PC-9 (cell line): ENCODE data around the gene CFAP46. TPM values are rescaled to one million over a fixed set of nuclear protein-coding genes. Genes with fewer than 3 reads are reported as not detected.

Experiments used
- BruUV-seq: library from RNA; stranded (reverse); fragments of 400-500 nt; replicated peaks from 2 replicates; lab custom pipeline; 2021; lab: Mats Ljungman, UMichigan
- CTCF ChIA-PET: fragments of 300-600 bp; sonication (Branson Sonifier 250); formaldehyde crosslinking; loops from one replicate; lab custom pipeline; 2022; ENCODE audit warnings: antibody characterized with exemption; lab: Charles Lee
- POLR2A ChIA-PET: fragments of 300-600 bp; sonication (Branson Sonifier 250); formaldehyde crosslinking; loops from one replicate; lab custom pipeline; 2022; ENCODE audit warnings: antibody characterized with exemption; ENCODE audit not compliant: unreplicated experiment; lab: Charles Lee
- DNase-seq, 2 experiments: peaks; one replicate each; pipeline versions ENCODE4 v3.0.0 to v3.0.0-alpha.2; 2015 to 2022; ENCODE audit warnings: mixed read lengths in 1 of 2
- H2AFZ ChIP-seq: fragments of 200-600 bp; sonication (generic); 2 replicates; pipeline ENCODE4 v1.8.1; 2017; ENCODE audit warnings: antibody characterized with exemption
- H3F3A ChIP-seq: fragments of 200-600 bp; sonication (generic); 2 replicates; pipeline ENCODE4 v1.8.1; 2017; ENCODE audit warnings: antibody characterized with exemption, mild to moderate bottlenecking, low read depth; ENCODE audit not compliant: insufficient read depth
- H3K27ac ChIP-seq: fragments of 200-600 bp; sonication (generic); 2 replicates; pipeline ENCODE4 v1.6.1; 2016; ENCODE audit warnings: mixed run types
- H3K27me3 ChIP-seq: fragments of 200-600 bp; sonication (generic); 2 replicates; pipeline ENCODE4 v1.6.1; 2016; ENCODE audit warnings: low read depth, mixed run types; ENCODE audit not compliant: insufficient read depth
- H3K36me3 ChIP-seq: fragments of 200-600 bp; sonication (generic); 2 replicates; pipeline ENCODE4 v1.6.1; 2016; ENCODE audit warnings: low read depth, mixed run types
- H3K4me1 ChIP-seq: fragments of 200-600 bp; sonication (generic); replicated peaks from 2 replicates; pipeline ENCODE4 v1.6.1; 2016; ENCODE audit warnings: mixed run types; ENCODE audit not compliant: insufficient read depth
- H3K4me2 ChIP-seq: fragments of 200-600 bp; sonication (generic); 2 replicates; pipeline ENCODE4 v1.6.1; 2017; ENCODE audit warnings: mixed run types
- H3K4me3 ChIP-seq: fragments of 200-600 bp; sonication (generic); 2 replicates; pipeline ENCODE4 v1.6.1; 2016; ENCODE audit warnings: mixed run types
- H3K79me2 ChIP-seq: fragments of 200-600 bp; sonication (generic); 2 replicates; pipeline ENCODE4 v1.6.1; 2017; ENCODE audit warnings: low read depth, mixed run types
- H3K9me2 ChIP-seq: fragments of 200-600 bp; sonication (generic); 2 replicates; pipeline ENCODE4 v1.8.1; 2017; ENCODE audit warnings: mild to moderate bottlenecking; ENCODE audit not compliant: insufficient read depth
- H3K9me3 ChIP-seq: fragments of 200-600 bp; sonication (generic); 2 replicates; pipeline ENCODE4 v1.8.1; 2016; ENCODE audit warnings: low read depth; ENCODE audit not compliant: insufficient read depth
- H4K20me1 ChIP-seq: fragments of 200-600 bp; sonication (generic); 2 replicates; pipeline ENCODE4 v1.8.1; 2017; ENCODE audit not compliant: insufficient read depth
- EZH2 ChIP-seq: fragments of 200-600 bp; sonication (generic); IDR thresholded peaks from 2 replicates; pipeline ENCODE4 v1.8.0; 2017; ENCODE audit warnings: antibody characterized with exemption, low read depth
- intact Hi-C: fragments of 100-400 bp; cut with micrococcal nuclease; formaldehyde crosslinking; loops from one replicate; pipeline ENCODE4 v1.10.0; 2022; ENCODE audit not compliant: unreplicated experiment
- total RNA-seq: library from RNA; stranded (reverse); gene quantifications from 2 replicates; pipeline ENCODE4 v1.2.3, GENCODE V29; 2021
- TF ChIP-seq, protein P1 (sequence below): fragments of 200-600 bp; sonication (generic); conservative IDR thresholded peaks from 2 replicates; pipeline ENCODE4 v1.6.1; 2017; ENCODE audit warnings: mixed run types, antibody characterized with exemption, mild to moderate bottlenecking, moderate library complexity

The CFAP46 gene
- total RNA-seq, 1 experiment from 2014 or later: not detected

DNA sequence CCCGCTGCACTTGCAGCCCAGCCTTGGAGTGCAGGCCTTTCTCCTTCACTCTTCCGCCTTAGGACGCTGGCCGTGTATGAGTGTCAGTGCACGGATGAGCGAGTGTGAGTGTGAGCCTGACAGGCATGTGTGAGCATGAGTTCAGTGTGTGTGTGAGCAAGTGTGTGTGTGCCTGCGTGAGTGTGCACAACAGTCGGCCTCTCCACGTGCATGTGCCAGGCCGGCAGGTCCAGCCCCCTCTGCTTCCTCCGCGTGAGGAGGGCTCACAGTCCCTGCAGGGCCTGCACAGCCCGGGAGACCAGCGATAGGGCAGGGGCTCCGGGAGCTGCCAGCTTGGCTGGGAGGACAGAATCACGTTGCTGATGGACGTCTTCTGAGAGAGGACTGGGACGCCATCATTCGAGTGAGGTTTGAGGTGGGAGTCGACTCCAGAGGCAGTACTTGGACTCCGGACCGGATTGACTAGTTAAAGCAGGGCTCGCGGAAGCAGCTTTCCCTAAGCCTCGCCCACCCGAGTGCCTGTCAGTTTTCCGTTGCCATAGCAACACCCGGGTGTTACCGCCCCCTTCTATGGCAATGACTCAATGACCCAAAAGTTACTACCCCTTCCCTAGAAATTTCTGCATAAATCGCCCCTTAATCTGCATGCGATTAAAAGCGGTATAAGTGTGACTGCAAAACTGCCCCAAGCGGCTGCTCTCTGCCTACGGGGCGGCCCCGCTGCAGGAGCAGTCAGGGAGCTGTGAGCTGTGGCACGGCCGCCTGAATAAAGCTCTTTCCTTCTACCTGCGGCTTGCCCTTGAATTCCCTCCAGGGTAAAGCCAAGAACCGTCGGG, 19.6 kb upstream of the CFAP46 start:
- no peaks in the 10 kb centered on the region for H4K20me1 ChIP-seq
- peak in 1 of 2 experiments; percentile 49 for DNase-seq
- TF ChIP-seq EZH2: no peak
- TF ChIP-seq, protein P1, sequence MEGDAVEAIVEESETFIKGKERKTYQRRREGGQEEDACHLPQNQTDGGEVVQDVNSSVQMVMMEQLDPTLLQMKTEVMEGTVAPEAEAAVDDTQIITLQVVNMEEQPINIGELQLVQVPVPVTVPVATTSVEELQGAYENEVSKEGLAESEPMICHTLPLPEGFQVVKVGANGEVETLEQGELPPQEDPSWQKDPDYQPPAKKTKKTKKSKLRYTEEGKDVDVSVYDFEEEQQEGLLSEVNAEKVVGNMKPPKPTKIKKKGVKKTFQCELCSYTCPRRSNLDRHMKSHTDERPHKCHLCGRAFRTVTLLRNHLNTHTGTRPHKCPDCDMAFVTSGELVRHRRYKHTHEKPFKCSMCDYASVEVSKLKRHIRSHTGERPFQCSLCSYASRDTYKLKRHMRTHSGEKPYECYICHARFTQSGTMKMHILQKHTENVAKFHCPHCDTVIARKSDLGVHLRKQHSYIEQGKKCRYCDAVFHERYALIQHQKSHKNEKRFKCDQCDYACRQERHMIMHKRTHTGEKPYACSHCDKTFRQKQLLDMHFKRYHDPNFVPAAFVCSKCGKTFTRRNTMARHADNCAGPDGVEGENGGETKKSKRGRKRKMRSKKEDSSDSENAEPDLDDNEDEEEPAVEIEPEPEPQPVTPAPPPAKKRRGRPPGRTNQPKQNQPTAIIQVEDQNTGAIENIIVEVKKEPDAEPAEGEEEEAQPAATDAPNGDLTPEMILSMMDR: no peak
- BruUV-seq: no TSS peak
- intact Hi-C loops: no loop called here
- no peak overlapping the region for H3K4me3 ChIP-seq
- H3K9me2 ChIP-seq: no peaks in the 10 kb centered on the region
- H3K4me2 ChIP-seq: peak overlapping the region; percentile 28; the same call in 1 of the 2 replicates
- no peaks in the 10 kb centered on the region for H3K4me1 ChIP-seq
- no peaks in the 10 kb centered on the region for H3K79me2 ChIP-seq
- H3F3A ChIP-seq: no peaks in the 10 kb centered on the region
- POLR2A ChIA-PET: no interaction called here
- CTCF ChIA-PET: no interaction called here
- H3K36me3 ChIP-seq: no peaks in the 10 kb centered on the region
- no peak overlapping the region for H2AFZ ChIP-seq
- no peak overlapping the region for H3K27ac ChIP-seq
- no peaks in the 10 kb centered on the region for H3K9me3 ChIP-seq
- peaks cover 65% of the 10 kb centered on the region for H3K27me3 ChIP-seq

DNA sequence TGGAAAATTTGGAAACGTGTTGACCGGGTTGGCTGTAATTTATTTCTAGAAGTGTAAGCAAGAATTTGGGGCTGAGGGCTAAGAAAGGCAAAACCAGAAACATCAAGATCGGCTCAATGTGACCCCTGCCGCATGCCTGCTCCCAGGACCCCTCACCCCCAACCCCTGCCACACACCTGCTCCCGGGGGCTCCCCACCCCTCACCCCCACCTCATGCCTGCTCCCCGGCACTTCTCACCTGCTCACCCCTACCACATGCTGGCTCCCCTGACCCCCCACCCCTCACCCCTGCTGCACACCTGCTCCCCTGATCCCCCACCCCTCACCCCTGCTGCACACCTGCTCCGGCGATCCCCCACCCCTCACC, 19.0 kb upstream of the CFAP46 start:
- Histone ChIP-seq H3K36me3 (no peaks in the 10 kb centered on the region), H3K4me3 (no peak overlapping the region), H3F3A (no peaks in the 10 kb centered on the region), H3K27ac (no peak overlapping the region), H3K9me3 (no peaks in the 10 kb centered on the region), H3K4me1 (no peaks in the 10 kb centered on the region), H3K79me2 (no peaks in the 10 kb centered on the region), H3K27me3 (peaks cover 65% of the 10 kb centered on the region), H4K20me1 (no peaks in the 10 kb centered on the region), H3K4me2 (no peak overlapping the region), H3K9me2 (no peaks in the 10 kb centered on the region), H2AFZ (no peak overlapping the region)
- ChIA-PET CTCF (no interaction called here), POLR2A (no interaction called here)
- intact Hi-C loops: no loop called here
- TF ChIP-seq, protein P1: no peak
- no peak for TF ChIP-seq EZH2
- BruUV-seq: no TSS peak
- no peak for DNase-seq

DNA sequence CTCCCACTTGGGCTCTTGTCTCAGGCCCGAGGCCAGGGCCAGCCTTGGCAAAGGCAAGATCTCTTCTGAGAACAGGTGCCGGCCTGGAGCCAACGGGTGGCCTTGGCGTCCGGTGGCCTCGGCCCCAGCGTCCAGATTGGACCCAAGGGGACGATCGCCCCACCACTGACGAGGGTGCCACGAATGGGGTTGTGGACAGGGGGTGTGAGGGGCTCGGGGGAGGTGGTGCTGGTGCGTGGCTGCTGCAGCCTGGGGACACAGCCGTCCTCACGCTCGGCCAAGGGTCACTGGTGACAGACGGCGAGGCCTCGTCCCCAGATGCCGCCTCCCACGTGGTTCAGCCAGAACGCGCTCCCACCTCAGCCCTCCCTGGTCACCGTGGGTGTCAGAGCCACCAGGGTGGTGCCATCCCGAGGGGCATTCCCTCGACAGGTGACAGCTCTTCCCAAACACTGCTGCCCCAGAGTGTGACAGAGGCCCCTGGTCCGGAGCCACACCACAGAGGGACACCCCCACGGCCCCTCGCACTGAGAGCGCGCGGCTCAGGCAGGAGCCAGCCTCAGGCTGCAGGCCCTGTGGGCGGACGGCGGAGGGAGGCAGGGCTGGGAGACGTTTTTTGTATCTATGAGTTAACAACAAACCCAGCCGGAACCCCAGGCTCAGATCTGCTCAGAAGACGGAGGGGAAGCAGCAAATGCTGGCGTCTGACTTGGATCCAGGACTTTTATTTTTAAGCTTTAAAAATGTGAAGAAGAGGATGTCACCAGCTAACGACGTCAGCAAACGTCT, 18.5 kb upstream of the CFAP46 start:
- ChIA-PET CTCF (no interaction called here), POLR2A (no interaction called here)
- Histone ChIP-seq H3K4me2 (no peak overlapping the region), H2AFZ (no peak overlapping the region), H3K27ac (no peak overlapping the region), H3K9me2 (no peaks in the 10 kb centered on the region), H3F3A (no peaks in the 10 kb centered on the region), H4K20me1 (no peaks in the 10 kb centered on the region), H3K9me3 (no peaks in the 10 kb centered on the region), H3K27me3 (peaks cover 60% of the 10 kb centered on the region), H3K4me3 (no peak overlapping the region), H3K36me3 (no peaks in the 10 kb centered on the region), H3K79me2 (no peaks in the 10 kb centered on the region), H3K4me1 (no peaks in the 10 kb centered on the region)
- no peak for DNase-seq
- no peak for TF ChIP-seq EZH2
- TF ChIP-seq, protein P1: no peak
- intact Hi-C loops: no loop called here
- no TSS peak for BruUV-seq
